Uterus (tissue), 2 donors: ENCODE data around the gene KRT8.

Source experiments
- CTCF ChIP-seq, 4 experiments: fragments of 200-600 bp in 2 of 4; fragments of 450-650 bp in 2 of 4; sonication (generic) in 2 of 4; IDR thresholded peaks; one replicate each; pipeline ENCODE4 v1.5.1; 2016 to 2019; ENCODE audit warnings: antibody characterized with exemption in 4 of 4, mild to moderate bottlenecking in 2 of 4, moderate library complexity in 1 of 4
- POLR2A ChIP-seq, 2 donors: fragments of 450-650 bp; IDR thresholded peaks; one replicate each; pipeline ENCODE4 v1.6.1; 2016; ENCODE audit warnings: antibody characterized with exemption in 2 of 2, mild to moderate bottlenecking in 1 of 2, moderate library complexity in 1 of 2

- TF ChIP-seq CTCF (IDR thresholded peaks at IDR 0.05) (no peak), POLR2A (IDR thresholded peaks at IDR 0.05) (no peak)
These were observed 9.1 kb downstream of the KRT8 start for GRCh38 chr12:52895726-52896189.
